ENCODE measurements around the gene IFNK.

DNA sequence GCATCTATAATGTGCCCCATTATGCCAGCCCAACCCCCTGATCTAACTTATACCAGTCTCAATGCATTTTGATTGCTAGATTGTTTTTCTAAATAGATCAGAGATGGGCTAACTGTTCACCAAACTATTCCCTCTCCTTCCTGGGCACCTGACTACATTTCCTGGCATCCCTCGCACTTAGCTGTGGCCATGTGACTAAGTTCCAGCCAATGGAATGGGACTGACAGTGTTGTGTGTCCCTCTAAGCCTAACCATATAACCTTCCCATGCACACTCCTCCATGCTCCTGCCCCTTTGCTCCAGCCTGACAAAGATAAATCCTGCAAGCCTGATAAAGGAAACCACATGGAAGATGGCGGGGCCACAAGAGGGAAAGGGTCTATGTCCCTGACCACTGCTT is 12.3 kb upstream of the IFNK start:
- TF ChIP-seq CTCF (IDR thresholded peaks at IDR 0.05; ENCODE audit: insufficient read depth, low read length) (no peak), POLR2AphosphoS5 (IDR thresholded peaks at IDR 0.05; ENCODE audit: low read depth) (no peak), GABPA (IDR thresholded peaks at IDR 0.05; ENCODE audit: low read depth) (no peak)
